Measurements from ENCODE around the gene PSAPL1.

The PSAPL1 gene

GRCh38 chr4:7383266-7383665 lies 51.5 kb downstream of the PSAPL1 start:
- no peak for DNase-seq (ENCODE audit: low read depth in 1 of 2, low spot score in 1 of 2)
- in situ Hi-C loops (cut with HindIII; ENCODE audit: low pct_unique_long_range_greater_than_20kb, low sequenced_read_pairs), result no loop called here
- no peak for TF ChIP-seq JUND (IDR thresholded peaks at IDR 0.05; ENCODE audit: low read depth)

- DNase-seq (ENCODE audit: low read depth in 1 of 2, low spot score in 1 of 2), result no peak
- no peak for TF ChIP-seq JUND (IDR thresholded peaks at IDR 0.05; ENCODE audit: low read depth)
- in situ Hi-C loops (cut with HindIII; ENCODE audit: low pct_unique_long_range_greater_than_20kb, low sequenced_read_pairs), result no loop called here
Measured at GRCh38 chr4:7382634-7383014, 52.1 kb downstream of the PSAPL1 start.

- DNase-seq (ENCODE audit: low read depth in 1 of 2, low spot score in 1 of 2), result no peak
- no peak for TF ChIP-seq JUND (IDR thresholded peaks at IDR 0.05; ENCODE audit: low read depth)
- in situ Hi-C loops (cut with HindIII; ENCODE audit: low pct_unique_long_range_greater_than_20kb, low sequenced_read_pairs), result no loop called here
Measured at GRCh38 chr4:7381890-7382633, 52.7 kb downstream of the PSAPL1 start.

- in situ Hi-C loops (cut with HindIII; ENCODE audit: low pct_unique_long_range_greater_than_20kb, low sequenced_read_pairs), result no loop called here
- no peak for TF ChIP-seq JUND (IDR thresholded peaks at IDR 0.05; ENCODE audit: low read depth)
Measured at GRCh38 chr4:7381221-7381889, 53.4 kb downstream of the PSAPL1 start.

More at GRCh38 chr4:7381221-7381889, 53.4 kb downstream of the PSAPL1 start:
- no peak for DNase-seq (ENCODE audit: low read depth in 1 of 2, low spot score in 1 of 2)

Data from T47D (cell line).